ENCODE data around the gene FUT2.
A peak's percentile ranks its signal among the peaks of the same experiment; 100 is the strongest.
"Not testable (repeated sequence)": the region's sequence is repeated elsewhere in the genome, so short reads cannot be mapped to it uniquely, and the experiment has no call there.

Gene FUT2

DNA sequence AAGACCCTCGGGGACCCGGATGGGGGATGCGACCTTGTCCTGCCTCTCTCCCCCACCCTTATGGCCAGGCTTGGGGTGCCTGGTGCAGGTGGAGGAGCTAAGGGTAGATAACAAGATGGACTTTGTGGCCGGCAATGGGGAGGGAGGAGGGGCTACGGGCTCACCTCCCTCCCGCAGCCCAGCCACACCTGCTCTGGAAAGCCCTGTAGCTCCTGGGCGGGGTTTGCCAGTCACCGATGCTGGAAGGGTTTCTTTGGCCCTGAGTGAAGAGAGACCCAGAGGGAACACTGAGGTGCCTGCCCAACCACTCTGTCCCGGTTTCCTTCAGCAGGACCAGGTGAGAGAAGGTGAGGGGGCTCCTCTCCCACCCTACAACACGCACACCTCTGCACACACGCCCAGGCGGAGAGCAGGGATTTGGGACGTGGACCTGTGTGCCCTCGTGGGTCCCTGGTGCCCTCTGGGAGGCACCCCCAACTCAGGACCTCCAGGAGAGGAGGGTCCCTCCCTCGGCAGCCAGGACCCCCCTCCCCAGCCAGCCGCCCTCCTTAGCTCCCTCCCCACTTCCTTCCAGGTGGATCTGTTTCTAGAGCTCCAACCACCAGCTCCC lies at the start of gene FUT2:
TSS of gene FUT2 (plus strand) at position 229 of the 610 bp plus-strand sequence. CDS start 6,986 bp downstream, outside the sequence.
- no peak for DNase-seq (ENCODE audit: low spot score)

DNA sequence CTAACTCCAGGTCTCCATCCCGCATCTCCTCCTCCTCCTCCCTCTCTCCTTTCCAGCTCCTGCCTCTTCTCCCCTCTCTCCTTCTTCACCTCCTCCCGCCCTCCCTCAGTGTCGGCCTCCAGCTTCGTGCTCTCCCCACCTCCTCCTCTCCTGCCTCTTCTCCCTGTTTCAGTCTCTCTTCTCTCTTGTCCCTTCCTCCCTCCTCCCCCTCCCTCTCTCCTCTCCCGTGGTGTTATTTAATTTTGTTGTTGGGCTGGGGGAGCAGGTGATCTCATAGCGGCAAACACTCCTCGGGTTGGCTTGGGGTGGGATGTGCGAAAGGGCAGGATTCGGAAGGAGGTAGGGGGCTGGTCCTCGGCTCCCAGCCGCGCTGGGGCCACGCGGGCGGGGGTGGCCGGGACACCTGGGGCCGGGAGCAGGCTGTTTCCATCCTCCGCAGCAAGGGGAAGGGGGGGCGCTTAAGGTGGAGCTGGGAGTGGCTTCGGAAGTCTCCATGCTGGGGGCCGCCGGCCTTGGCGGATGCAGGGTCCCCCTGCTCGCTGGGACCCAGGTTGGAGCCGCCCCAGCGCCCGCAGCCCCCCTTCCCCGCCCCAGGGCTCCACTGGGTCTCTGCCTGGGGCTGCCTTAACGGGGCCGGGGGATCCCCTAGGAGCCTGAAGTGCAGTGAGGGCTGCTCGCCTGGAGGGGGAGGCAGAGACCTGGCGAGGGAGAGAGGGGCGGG lies 49.6 kb upstream of the FUT2 start, which contains the start of gene CA11:
TSS of gene CA11 (minus strand) at position 187 of the 721 bp plus-strand sequence. CDS start 555 bp downstream, outside the sequence.
- DNase-seq (ENCODE audit: low spot score), result peak; percentile 82

DNA sequence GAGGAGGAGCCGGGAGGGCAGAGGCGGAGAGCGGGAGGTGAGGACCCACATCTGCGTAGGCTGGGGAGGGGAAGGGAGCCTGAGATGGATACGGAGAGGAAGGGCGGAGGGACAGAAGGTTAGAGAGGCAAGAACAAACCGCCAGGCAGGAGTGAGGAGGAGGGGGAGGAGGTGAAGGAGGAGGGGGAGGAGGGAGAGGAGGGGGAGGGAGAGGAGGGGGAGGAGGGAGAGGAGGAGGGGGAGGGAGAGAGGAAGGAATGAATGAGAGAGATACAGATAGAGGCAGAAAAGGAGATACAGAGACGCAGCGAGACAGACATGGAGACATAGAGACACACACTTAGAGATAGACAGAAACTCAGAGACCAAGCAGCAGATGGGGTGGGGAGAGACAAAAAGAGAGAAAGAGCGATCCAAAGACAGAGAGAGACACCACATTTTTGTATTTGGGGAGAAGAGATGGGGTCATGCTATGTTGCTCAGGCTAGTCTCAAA lies 49.0 kb upstream of the FUT2 start:
- no peak for DNase-seq (ENCODE audit: low spot score)

DNA sequence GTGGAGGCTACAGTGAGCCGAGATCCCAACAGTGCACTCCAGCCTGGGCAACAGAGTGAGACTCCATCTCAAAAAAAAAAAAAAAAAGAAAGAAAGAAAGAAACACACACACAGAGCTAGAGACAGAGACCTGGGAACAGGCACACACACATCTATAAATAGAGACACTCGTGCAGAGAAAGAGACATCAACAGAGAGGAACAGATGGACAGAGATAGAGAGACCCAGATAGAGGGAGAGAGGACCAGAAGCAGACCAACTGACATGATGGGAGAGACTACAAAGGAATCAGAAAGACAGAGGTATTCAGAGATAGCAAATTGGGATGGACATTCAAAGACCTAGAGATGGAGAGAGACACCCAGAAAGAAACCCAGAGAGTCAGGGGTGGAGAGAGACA lies 47.6 kb upstream of the FUT2 start:
- DNase-seq (ENCODE audit: low spot score), result no peak

DNA sequence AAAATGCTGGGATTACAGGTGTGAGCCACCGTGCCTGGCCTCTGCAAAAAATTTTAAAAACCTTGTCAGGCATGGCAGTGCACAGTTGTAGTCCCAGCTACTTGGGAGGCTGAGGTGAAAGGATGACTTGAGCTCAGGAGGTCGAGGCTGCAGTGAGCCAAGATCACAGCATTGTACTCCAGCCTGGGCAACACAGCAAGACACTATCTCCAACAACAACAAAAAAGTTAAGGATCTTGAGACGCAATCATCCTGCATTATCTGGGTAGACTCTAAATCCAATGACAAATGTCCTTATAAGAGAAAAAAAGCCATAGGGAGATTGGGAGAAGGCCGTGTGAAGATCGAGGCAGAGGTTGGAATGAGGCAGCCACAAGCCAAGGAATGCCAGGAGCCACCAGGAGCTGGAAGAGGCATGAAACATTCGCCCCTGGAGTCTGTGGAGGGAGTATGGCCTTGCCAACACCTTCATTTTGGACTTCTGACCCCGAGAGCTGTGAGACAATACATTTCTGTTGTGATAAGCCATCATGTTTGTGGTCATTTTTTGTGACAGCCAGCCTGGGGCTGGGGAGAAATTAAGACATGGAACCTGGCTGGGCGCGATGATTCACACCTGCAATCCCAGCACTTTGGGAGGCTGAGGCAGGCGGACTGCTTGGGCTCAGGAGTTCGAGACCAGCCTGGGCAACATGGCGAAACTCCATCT lies 44.6 kb upstream of the FUT2 start:
- no peak for DNase-seq (ENCODE audit: low spot score)

DNA sequence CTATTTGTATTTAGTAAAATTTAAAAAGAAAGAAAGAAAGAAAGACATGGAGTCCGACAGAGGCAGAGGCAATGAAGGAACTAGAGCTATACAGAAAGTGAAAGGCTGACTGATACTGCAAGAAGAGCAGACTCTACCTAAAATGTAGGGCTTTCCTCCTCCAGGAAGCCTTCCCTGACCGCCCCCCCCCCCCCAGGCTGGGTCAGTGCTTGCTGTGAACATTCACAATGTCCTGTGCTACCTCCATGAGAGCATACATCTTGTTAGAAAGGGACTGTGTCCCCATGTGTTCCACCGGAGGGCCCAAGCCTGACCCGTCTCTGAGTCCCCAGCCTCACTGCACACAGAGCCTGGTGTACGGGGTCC lies 44.1 kb upstream of the FUT2 start:
- no peak for DNase-seq (ENCODE audit: low spot score)

DNA sequence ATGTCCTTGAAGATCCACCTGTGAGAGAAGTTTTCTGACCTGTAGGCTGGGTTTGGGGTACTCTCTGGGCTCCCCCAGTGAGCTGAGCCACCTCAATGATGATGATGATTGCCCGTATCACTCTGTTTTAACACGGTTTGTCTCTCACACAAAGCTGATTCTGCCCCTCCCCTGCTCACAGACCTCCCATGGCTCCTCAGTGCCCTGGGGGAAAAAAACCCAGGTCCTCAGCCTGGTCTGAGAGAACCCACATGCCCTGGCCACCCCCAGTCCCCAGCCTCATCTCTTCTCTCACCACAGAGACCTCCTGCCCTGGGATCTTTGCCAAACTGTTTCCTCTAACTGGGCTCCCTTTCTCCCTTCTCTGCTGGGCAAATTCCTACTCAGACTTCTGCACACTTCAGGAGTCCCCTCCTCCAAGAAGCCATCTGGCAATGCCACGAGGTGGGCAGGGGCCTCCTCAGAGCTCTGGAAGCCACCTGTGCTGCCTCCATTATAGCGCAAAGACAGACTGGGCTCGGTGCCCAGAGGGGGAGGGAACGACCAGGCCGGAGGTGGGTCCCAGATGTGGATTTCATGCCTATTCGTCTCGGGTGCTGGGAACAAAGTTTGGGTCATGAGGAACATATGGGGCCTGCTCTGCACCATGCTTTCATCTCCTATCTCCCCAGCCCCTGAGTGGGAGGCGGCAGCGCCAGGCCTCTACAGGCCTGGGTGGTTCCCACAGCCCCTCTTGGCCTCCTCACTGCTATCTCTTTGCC lies 41.3 kb upstream of the FUT2 start:
- no peak for DNase-seq (ENCODE audit: low spot score)

DNA sequence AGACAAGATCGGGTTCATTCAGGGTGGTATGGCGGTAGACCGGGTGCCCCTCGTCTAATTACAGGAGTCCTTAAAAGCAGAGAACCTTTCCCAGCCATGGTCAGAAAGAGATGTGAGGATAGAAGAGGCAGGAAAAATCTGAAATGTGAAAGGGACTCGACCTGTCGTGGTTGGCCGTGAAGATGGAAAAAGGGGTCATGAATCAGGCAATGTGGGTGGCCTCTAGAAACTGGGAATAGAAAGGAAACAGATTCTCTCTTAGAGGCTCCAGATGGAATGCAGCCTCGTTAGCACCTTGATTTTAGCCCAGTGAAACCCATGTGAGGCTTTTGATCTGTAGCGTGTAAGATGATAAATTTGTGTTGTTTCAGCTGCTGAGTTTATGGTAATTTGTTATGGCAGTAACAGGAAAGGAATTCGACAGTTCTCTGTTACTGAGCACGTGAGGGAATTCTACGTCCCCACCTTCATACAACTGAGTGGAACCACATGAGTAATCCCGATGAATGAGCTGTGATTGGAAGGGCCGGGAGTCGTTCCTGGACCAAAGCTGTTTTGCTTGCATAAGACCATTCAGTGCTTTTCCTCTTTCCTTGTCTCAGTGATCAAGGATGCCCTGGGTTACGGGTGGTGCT lies 38.8 kb upstream of the FUT2 start:
- DNase-seq (ENCODE audit: low spot score), result peak; percentile 86

DNA sequence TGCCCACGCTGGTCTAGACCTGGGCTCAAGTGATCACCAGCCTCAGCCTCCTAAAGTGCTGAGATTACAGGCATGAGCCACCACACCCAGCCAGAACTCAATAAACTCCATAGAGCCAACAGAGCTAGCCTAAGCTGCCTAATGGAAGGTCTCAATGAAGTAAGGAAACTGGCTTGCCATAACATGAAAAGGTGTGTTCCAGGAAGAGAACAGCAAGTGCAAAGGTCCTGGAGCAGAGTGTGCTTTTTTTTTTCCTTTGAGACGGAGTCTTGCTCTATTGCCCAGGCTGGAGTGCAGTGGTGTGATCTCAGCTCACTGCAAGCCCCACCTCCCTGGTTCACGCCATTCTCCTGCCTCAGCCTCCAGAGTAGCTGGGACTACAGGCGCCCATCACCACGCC lies 37.9 kb upstream of the FUT2 start:
- not testable (repeated sequence) for DNase-seq (ENCODE audit: low spot score)

DNA sequence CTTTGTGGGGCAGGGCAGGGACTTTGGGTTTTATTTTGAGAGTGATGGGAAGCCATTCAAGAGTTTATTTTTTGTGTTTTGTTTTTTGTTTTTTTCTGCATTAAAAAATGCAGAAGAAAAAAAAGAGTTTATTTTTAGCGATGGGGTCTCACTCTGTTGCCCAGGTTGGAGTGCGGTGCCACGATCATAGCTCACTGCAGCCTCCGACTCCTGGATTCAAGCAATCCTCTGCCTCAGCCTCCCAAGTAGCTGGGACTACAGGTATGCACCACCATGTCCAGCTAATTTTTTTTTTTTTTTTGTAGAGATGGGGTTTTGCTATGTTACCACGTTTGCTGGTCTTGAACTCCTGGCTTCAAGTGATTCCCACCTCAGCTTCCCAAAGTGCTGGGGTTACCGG lies 37.3 kb upstream of the FUT2 start:
- no peak for DNase-seq (ENCODE audit: low spot score)

DNA sequence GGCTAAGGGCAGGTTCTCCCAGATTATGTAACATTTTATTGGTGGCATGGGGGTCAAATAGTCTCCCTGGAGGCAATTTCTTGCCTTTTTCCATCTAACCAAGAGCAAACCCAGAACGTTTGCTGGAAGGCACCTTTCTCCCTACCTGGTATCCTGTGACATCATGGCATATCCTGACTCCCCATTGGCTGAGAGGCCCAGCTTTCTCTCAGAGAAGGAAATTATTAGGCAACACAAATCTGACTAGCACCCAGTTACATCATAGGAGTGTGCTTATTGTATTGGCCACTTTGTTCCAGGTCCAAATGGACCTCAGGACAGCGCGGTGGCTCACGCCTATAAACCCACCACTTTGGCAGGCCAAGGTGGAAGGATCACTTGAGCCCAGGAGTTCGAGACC lies 36.0 kb upstream of the FUT2 start:
- peak; percentile 27 for DNase-seq (ENCODE audit: low spot score)

DNA sequence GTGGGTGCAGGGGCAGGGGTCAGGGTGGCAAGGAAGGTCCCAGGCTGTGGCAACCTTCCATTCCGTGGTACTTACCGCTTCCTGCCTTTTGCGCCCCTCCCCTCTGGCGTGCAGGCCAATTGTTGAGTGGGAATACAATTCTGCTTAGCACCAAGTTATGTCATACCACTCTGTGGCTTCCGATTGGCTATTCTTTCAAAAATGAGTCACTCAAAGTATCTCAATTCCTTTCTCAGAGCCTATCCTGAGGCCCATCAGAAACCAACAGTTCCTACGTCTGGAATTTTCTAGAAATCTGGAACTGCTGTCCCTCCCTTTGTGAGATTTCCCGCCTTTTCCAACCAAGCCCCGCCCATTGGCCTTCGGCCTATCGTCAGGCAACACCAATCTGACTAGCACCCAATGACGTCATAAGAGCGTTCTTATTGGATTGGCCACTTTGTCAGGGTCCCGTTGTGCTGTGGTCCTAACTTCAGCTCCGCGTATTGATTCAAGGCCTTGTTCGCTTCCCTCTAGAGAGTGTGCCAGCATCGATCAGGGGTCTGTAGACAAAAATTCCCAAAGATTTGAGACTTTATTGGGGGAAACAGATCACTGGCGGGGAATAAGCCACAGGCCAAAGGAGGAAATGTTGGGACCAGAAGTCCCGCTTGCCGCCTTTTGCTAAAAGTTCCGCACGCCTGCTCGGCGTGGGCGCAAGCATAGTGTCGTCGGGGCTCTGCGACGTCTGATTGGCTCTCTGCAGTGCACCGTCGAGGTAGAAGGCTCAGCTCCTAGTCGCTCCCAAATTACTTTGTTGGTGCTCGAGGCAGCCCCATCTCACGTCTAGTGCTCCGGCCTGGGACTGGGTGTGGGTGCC lies 34.7 kb upstream of the FUT2 start:
- DNase-seq (ENCODE audit: low spot score), result peak; percentile 90

DNA sequence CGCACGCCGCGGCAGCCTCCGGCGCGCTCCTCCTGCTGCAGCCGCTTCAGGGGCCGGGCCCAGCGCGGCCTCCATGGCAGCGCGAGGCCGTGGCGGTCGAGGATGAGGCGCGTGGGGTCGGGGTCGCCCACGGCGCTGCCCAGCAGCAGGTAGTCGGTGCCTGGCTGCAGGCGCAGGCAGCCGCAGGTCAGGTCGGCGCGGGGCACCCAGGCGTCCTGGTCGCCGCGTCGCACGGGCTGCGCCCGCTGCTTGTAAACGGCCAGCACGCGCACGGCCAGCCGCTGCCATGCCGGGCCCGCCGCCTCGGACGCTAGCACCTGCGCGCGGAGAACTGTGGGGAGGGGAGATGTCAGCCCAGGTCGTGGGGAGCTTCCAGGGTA lies 34.1 kb upstream of the FUT2 start:
- no peak for DNase-seq (ENCODE audit: low spot score)

DNA sequence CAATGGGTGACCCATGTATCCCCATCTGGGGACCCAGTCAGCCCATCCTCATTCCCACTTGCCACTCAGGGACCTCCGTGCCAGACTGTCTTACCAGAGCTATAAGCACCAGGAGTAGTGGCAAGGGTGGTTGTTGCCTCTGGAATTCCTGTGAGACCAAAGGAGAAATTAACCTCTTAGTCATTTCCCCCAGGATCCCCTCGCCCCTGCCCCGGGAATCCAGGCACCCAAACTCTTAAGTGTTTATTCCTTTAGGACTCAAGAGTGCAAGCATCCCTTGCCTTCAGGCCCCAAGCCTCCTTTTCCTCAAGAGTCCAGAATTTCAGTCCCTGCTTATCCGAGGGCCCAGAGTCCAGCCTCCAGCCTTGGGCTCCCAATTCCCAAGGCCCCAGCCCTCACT lies 32.1 kb upstream of the FUT2 start:
- DNase-seq (ENCODE audit: low spot score), result no peak

DNA sequence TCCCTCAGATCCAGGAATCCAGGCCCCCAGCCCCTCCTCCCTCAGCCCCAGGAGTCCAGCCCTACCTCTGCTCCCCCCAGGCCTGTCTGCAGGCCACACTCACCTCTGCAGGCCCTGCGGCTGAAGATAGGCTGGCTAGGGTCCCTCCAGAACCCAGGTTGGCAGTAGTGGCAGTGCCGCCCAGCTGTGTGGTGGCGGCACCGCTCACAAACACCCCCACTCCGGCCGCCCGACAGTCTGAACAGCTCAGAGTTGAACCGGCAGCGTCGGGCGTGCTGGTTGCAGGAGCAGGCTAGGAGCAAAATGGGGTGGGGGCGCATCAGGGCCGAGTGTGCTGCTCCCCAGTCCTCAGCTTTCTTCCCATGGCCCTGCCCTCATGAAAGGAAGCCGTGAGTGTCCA lies 31.3 kb upstream of the FUT2 start:
- no peak for DNase-seq (ENCODE audit: low spot score)

DNA sequence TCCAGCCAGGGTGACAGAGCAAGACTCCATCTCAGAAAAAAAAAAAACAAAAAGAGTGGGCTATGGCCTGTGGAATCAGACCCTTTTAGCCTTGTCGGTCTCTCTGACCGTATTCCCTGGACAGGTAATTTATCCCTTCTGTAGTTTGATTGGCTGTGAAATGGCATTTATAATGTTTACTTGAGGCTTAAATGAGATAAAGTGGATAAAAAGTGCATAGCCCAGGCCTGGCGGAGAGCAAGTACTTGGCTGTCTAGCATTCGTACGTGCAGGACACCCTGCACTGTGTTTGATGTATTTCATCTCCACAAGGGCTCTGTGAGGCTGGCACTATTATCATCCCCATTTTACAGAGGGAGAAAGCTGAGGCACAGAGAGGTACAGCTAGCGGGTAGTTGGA lies 30.0 kb upstream of the FUT2 start:
- no peak for DNase-seq (ENCODE audit: low spot score)

DNA sequence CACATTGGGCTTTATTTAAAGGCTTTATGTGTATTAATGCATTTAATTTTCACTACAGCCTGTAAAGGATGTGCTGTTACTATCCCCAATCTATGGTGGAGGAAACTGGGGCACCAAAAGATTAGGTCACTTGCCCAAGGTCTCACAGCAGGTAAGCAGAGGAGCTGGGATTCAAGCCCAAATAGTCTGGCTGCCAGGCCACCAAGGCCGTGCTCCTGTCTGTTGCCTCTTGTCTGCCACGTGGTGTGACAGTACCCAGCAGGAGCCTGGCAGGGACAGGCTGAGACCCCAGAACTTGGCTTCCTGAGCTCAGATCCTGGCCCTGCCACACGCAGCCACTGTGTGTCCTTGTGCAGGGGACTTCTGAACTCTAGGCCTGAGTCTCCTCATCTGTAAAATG lies 27.4 kb upstream of the FUT2 start:
- no peak for DNase-seq (ENCODE audit: low spot score)

DNA sequence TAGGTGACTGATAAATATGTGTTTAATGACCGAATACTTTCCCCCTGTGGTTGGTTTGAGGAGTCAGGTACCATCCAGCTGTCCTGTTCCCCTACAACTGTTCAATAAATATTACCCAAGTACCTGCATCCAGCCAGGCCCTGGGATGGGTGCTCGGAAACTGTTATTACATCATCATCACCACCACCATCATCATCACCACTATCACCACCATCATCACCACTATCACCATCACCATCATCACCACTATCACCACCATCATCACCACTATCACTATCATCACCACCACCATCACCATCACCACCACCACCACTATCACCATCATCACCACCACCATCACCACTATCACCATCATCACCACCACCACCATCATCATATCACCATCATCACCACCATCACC lies 27.0 kb upstream of the FUT2 start:
- DNase-seq (ENCODE audit: low spot score), result no peak

DNA sequence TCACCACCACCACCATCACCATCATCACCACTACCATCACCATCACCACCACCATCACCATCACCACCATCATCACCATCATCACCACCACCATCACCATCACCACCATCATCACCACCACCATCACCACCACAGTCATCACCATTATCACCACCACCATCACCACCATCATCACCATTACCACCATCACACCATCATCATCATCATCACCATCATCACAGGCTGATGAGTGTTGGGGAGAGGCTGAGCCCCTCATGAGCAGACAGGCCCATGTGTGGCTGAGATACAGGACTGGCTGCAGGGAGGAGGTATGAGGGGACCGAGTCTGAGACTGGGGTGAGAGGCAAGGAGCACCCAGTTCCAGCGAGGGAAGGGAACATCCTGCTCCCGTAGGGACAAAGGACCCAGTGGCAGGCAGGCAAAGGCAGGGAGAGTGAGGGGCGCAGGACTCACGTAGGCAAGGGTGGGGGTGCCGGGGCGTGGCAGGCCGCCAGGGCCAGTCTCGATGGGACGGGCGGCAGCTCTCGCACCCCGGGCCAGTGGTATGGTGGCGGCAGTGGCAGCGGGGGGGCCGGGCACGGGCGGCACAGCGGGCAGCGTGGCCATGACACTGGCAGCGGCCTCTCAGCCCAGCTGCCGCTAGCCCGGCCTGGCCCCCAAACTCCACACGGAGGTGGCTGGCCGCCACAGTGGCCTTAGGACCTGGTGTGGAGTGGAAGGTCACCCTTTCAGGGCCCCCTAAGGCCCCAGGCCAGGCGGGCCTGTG lies 25.7 kb upstream of the FUT2 start:
- DNase-seq (ENCODE audit: low spot score), result no peak
